Natural killer cell (primary cell): Measurements from ENCODE around the gene CYP4F12. TPM values are rescaled to one million over a fixed set of nuclear protein-coding genes. Genes with fewer than 3 reads are reported as not detected.

Source experiments
- ATAC-seq, 3 donors: fragments of 150-1000 bp in 2 of 3; fragments of 200-7000 bp in 1 of 3; cut with Tn5 transposase; 1 replicate in 1 of 3; 2 replicates in 2 of 3; pipeline ENCODE4 v1.10.0; 2021; ENCODE audit warnings: mild to moderate bottlenecking in 2 of 3, moderate library complexity in 2 of 3
- DNase-seq, 2 donors: peaks; one replicate each; pipeline versions ENCODE4 v3.0.0 to v3.0.0-alpha.2; 2013 to 2021; ENCODE audit warnings: mixed read lengths in 1 of 2
- H3K27ac ChIP-seq: one replicate; pipeline ENCODE4 v1.5.1; 2013; ENCODE audit warnings: mild to moderate bottlenecking, low read length
- H3K27me3 ChIP-seq: one replicate; pipeline ENCODE4 v1.6.1; 2013; ENCODE audit warnings: low read length; ENCODE audit not compliant: control insufficient read depth, insufficient read depth
- H3K36me3 ChIP-seq: one replicate; pipeline ENCODE4 v1.6.1; 2013; ENCODE audit warnings: low read length; ENCODE audit not compliant: control insufficient read depth, insufficient read depth
- H3K4me1 ChIP-seq: one replicate; pipeline ENCODE4 v1.6.1; 2013; ENCODE audit warnings: low read length; ENCODE audit not compliant: control insufficient read depth, insufficient read depth
- H3K4me3 ChIP-seq: one replicate; pipeline ENCODE4 v1.5.1; 2013; ENCODE audit warnings: low read length
- H3K9me3 ChIP-seq: one replicate; pipeline ENCODE4 v1.6.1; 2013; ENCODE audit warnings: low read length; ENCODE audit not compliant: control insufficient read depth, insufficient read depth
- H3K27ac Mint-ChIP-seq, 2 donors: one replicate each; pipeline ENCODE4 v1.8.0; 2022; ENCODE audit warnings: mild to moderate bottlenecking in 2 of 2, mixed read lengths in 2 of 2, moderate library complexity in 1 of 2
- H3K27me3 Mint-ChIP-seq, 2 donors: one replicate each; pipeline ENCODE4 v1.8.0; 2022; ENCODE audit warnings: low read depth in 2 of 2, mixed read lengths in 2 of 2
- H3K36me3 Mint-ChIP-seq: one replicate; pipeline ENCODE4 v1.8.0; 2022; ENCODE audit warnings: mixed read lengths
- H3K4me1 Mint-ChIP-seq, 2 donors: one replicate each; pipeline ENCODE4 v1.8.0; 2022; ENCODE audit warnings: mixed read lengths in 2 of 2
- H3K4me3 Mint-ChIP-seq: one replicate; pipeline ENCODE4 v1.8.0; 2022; ENCODE audit warnings: mild to moderate bottlenecking, moderate library complexity, mixed read lengths
- H3K9me3 Mint-ChIP-seq, 2 donors: one replicate each; pipeline ENCODE4 v1.8.0; 2022; ENCODE audit warnings: mixed read lengths in 2 of 2
- WGBS: methylation state at CpG from one replicate; pipeline ENCODE4 v1.1.7; 2013; ENCODE audit warnings: missing lambda C conversion rate; ENCODE audit not compliant: insufficient coverage; 5-methylcytosine and 5-hydroxymethylcytosine counted together
- intact Hi-C: fragments of 100-400 bp; cut with micrococcal nuclease; formaldehyde crosslinking; loops from one replicate; pipeline ENCODE4 v1.14.2; 2022
- total RNA-seq, 4 donors: library from RNA; stranded (reverse); fragments of 120-200 nt in 1 of 4; gene quantifications; one replicate each; pipeline versions ENCODE4 v1.2.3 to v1.2.4, GENCODE V29; 2013 to 2022
- TF ChIP-seq, protein P1 (sequence below): fragments of 200-600 bp; IDR thresholded peaks from one replicate; pipeline ENCODE4 v1.8.0; 2022; ENCODE audit warnings: antibody characterized with exemption

The CYP4F12 gene
- total RNA-seq, 3 donors from 2014 or later (not counting 1 experiment from before 2014, with no cell fraction given), result 0.43 to 3.9 TPM; not detected in 1

DNA sequence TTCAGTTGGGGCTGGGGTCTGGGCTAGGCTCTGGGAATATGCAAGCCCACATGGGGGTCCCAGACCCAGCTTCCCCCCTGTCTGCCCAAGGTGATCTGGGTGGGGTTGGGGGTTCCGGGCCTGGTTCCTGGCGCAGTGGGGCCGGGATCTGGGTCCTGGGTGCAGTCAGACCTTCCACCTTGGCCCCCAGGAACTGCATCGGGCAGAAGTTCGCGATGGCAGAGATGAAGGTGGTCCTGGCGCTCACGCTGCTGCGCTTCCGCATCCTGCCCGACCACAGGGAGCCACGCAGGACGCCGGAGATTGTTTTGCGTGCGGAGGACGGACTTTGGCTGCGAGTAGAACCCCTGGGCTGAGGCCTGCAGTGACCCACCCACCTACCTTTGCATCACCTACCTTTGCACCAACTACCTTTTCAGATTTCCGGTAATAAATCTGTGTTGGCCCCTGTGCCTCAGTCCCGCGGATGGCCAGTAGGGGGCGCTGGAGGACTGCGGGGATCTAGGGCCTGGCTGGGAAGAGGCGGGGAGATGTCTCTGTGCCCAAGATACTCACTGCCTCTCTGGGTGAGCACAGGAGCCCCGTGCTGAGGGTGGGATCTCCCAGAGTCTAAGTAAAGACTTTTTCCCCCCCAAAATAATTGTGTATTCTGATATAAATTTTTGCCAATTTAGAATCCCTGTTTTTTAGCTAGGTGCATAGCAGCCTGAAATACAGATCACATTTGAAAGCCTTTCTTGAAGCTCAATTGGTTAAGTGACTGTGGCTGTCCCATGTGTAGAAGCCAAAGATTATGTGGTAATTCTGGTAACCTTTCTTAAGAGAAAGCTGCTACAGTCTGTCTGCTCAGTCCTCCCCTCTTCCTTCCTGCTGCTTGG, 43.6 kb upstream of the CYP4F12 start:
- peaks cover 6 to 8% of the 10 kb centered on the region in 2 donors for H3K4me1 Mint-ChIP-seq
- peaks cover 7% of the 10 kb centered on the region for H3K4me1 ChIP-seq
- H3K36me3 Mint-ChIP-seq, result no peaks in the 10 kb centered on the region
- intact Hi-C loops, result loop anchor here (1.0 to 10.0 kb wide), 3 partner anchors 240 to 756 kb away; no protein-coding TSS in a partner anchor
- no peaks in the 10 kb centered on the region for H3K9me3 ChIP-seq
- ATAC-seq (peak; percentile 89 to 96 (median 95)), DNase-seq (peak; percentile 84 to 90)
- no peak overlapping the region for H3K27ac ChIP-seq
- WGBS, result 8% methylated on average over 24 of the region's 25 CpGs
- TF ChIP-seq, protein P1, sequence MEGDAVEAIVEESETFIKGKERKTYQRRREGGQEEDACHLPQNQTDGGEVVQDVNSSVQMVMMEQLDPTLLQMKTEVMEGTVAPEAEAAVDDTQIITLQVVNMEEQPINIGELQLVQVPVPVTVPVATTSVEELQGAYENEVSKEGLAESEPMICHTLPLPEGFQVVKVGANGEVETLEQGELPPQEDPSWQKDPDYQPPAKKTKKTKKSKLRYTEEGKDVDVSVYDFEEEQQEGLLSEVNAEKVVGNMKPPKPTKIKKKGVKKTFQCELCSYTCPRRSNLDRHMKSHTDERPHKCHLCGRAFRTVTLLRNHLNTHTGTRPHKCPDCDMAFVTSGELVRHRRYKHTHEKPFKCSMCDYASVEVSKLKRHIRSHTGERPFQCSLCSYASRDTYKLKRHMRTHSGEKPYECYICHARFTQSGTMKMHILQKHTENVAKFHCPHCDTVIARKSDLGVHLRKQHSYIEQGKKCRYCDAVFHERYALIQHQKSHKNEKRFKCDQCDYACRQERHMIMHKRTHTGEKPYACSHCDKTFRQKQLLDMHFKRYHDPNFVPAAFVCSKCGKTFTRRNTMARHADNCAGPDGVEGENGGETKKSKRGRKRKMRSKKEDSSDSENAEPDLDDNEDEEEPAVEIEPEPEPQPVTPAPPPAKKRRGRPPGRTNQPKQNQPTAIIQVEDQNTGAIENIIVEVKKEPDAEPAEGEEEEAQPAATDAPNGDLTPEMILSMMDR, result peak; percentile 79
- H3K36me3 ChIP-seq, result no peaks in the 10 kb centered on the region
- H3K27me3 ChIP-seq, result no peaks in the 10 kb centered on the region
- no peak overlapping the region for H3K27ac Mint-ChIP-seq
- no peak overlapping the region for H3K4me3 ChIP-seq
- H3K9me3 Mint-ChIP-seq, result no peaks in the 10 kb centered on the region
- peaks cover 6 to 8% of the 10 kb centered on the region in 2 donors for H3K27me3 Mint-ChIP-seq
- no peak overlapping the region for H3K4me3 Mint-ChIP-seq

DNA sequence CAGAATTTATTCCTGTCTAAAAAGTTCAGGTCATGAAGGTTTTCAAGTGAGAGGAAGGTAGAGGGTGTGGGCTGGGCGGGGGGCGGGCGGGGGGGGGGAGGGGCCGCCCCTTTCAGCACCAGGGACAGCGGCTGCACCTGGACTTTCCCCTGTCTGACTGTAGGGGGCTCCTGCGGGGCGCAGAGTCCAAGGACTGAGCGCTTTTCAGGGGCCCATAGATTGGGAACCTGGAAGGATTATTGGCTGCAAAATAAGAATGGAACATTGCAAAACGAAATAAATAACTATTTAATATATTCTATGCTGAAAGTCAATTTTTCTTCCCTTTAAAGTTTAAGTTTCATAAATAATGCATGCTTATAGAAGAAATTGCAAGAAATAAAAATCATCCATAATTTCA, 41.1 kb upstream of the CYP4F12 start:
- Mint-ChIP-seq H3K36me3 (no peaks in the 10 kb centered on the region), H3K4me3 (no peak overlapping the region), H3K27me3 (peaks cover 11 to 16% of the 10 kb centered on the region in 2 donors), H3K27ac (no peak overlapping the region), H3K4me1 (peaks cover 6 to 8% of the 10 kb centered on the region in 2 donors), H3K9me3 (no peaks in the 10 kb centered on the region)
- TF ChIP-seq, protein P1, result peak; percentile 46
- Histone ChIP-seq H3K27me3 (no peaks in the 10 kb centered on the region), H3K9me3 (no peaks in the 10 kb centered on the region), H3K4me1 (peaks cover 7% of the 10 kb centered on the region), H3K27ac (no peak overlapping the region), H3K4me3 (no peak overlapping the region), H3K36me3 (no peaks in the 10 kb centered on the region)
- intact Hi-C loops, result loop anchor here (10.0 kb wide), 1 partner anchor 773 kb away; no protein-coding TSS in a partner anchor
- 16% methylated on average over 4 of the region's 9 CpGs for WGBS
- ATAC-seq (peak in 2 of 3 donors; percentile 68 to 74), DNase-seq (peak in 1 of 2 donors; percentile 52)

DNA sequence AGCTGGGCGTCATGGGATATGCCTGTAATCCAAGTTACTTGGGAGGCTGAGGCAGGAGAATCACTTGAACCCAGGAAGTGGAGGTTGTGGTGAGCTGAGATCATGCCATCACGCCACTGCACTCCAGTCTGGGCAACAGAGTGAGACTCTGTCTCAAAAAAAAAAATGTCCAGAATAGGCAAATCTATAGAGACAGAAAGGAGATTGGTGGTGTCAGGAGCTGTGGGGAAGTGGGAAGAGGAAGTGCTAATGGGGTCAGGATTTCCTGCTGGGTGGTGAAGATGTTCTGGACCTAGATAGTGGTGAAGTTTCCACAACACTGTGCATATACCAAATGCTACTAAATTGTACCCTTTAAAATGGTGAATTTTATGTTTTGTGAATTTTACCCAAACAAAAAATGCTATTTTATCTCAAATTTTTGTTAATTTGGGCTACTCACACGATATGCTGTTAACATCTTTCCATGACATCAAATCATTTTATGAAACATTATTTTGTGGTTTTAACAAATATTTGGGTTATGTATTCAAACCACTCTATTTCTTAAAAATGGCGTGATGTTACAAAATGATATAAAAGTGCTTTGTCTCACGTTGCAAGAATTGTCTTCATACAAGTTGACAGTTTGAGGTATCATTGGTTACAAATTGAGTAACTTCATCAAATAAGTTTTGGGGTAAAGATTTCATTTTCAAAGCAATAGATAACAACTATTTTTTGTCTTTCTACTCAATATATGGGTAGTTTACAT, 39.6 kb upstream of the CYP4F12 start:
- no peaks in the 10 kb centered on the region for H3K27me3 ChIP-seq
- H3K36me3 Mint-ChIP-seq, result no peaks in the 10 kb centered on the region
- ATAC-seq (no peak), DNase-seq (no peak)
- no peak overlapping the region for H3K27ac Mint-ChIP-seq
- H3K9me3 ChIP-seq, result no peaks in the 10 kb centered on the region
- peaks cover 15% of the 10 kb centered on the region in 2 donors for H3K27me3 Mint-ChIP-seq
- H3K4me1 Mint-ChIP-seq, result peaks cover 6 to 8% of the 10 kb centered on the region in 2 donors
- no peak overlapping the region for H3K4me3 Mint-ChIP-seq
- WGBS, result 36% methylated on average over 2 of the region's 5 CpGs
- TF ChIP-seq, protein P1, result no peak
- intact Hi-C loops, result loop anchor here (10.0 kb wide), 1 partner anchor 772 kb away; no protein-coding TSS in a partner anchor
- peaks cover 7% of the 10 kb centered on the region for H3K4me1 ChIP-seq
- H3K36me3 ChIP-seq, result no peaks in the 10 kb centered on the region
- no peak overlapping the region for H3K4me3 ChIP-seq
- H3K9me3 Mint-ChIP-seq, result no peaks in the 10 kb centered on the region
- no peak overlapping the region for H3K27ac ChIP-seq
